Activated gamma-delta T cell treated with anti-CD3 and anti-CD28 coated beads, Interleukin-2, amount 50 U/mL, for 16 hours (primary cell): ENCODE measurements around the gene SBK2.

Experiments used
- DNase-seq: peaks from one replicate; pipeline ENCODE4 v3.0.0-alpha.2; 2020; ENCODE audit warnings: low read depth

SBK2 gene

DNA sequence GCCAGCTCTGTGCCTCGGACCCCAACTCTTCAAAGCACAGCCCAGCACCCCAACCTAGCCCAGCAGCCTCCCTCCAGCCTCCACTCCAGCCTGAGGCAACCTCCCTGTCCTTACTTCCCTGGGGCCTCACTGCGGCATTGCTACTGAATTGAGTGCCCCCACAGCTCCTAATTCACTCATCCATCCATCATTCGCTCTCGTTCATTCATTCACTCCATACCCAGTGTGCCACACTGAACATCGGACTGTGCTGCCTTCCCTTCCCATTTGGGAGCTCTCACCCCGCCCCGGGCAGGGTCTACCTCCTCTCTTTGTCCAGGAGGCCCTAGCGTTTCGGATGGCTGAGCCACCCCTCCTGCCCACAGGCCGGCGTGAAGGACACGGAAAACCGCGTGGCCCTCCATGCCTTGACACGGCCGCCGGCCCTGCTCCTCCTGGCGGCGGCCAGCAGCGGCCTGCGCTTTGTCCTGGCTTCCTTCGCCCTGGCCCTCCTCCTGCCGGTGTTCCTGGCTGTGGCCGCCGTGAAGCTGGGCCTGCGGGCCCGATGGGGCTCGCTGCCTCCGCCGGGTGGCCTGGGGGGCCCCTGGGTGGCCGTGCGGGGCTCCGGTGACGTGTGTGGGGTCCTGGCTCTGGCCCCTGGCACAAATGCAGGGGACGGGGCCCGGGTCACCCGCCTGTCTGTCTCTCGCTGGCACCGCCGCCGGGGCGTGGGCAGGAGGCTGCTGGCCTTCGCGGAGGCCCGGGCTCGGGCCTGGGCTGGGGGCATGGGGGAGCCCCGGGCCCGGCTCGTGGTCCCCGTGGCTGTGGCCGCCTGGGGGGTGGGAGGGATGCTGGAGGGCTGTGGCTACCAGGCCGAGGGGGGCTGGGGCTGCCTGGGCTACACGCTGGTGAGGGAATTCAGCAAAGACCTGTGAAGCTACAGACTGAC lies 50.6 kb downstream of the SBK2 start:
- no peak for DNase-seq

DNA sequence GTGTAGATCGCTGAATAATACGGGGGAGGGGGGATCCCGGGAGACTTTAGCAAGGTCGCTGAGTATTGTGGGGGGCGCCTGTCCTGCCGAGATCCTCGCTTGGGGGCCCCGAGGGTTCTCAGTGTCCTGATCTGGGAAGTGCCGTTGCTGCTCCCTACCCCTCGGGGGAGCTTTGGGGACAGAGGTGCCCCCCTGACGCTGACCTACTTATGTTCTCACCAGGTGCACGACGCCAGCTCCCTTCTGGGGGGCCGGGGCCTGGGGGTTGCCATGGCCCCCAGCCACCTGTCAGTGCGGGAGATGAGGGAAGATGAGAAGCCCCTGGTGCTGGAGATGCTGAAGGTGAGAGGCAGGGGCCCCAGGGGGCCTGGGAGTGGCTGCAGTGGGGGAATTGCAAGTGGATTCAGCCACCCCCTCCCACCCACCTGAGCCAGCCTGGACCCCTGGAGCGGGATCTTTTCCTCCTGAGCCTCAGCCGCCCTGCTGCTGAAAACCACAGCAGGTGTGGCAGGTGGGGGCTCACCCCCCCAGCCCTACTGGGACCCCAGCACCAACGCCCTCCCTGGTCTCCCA lies 51.4 kb downstream of the SBK2 start:
- DNase-seq, result no peak

- peak; percentile 39 for DNase-seq
These were observed 52.1 kb downstream of the SBK2 start, which contains the start of gene NAT14 for GRCh38 chr19:55484593-55485438. TSS of gene NAT14 (plus strand) at chr19:55485188. CDS start at chr19:55485709, 521 bp downstream.

DNA sequence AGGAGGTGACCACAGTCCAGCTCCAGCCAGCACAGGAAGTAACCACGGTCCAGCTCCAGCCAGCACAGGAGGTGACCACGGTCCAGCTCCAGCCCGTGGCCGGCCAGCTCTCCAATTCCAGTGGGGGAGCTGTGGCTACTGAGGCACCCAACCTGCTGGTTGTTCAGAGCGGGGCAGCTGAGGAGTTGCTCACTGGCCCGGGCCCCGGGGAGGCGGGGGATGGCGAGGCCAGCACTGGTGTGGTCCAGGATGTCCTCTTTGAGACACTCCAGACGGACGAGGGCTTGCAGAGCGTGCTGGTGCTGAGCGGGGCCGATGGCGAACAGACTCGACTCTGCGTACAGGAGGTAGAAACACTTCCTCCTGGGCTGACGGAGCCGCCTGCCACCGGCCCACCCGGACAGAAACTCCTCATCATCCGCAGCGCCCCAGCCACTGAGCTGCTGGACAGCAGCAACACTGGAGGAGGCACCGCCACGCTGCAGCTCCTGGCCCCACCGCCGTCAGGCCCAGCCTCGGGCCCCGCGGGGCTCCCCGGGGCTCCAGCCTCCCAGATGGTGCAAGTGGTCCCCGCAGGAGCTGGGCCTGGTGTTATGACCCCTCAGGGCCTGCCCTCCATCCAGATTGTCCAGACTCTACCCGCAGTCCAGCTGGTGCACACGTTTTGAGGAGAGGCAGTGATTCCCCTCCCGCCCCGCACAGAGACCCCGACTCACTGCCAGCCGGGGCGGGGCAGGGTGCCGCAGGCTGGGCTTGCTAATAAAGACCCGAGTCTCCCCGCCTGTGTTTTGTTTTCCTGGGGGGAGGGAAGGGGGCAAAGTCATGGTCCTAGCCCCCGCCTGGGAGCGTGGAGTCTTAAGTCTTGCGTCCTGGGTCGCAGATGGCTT lies 53.0 kb downstream of the SBK2 start:
- DNase-seq, result no peak

- DNase-seq, result no peak
These were observed 53.8 kb downstream of the SBK2 start for GRCh38 chr19:55482967-55483705.

- DNase-seq, result no peak
These were observed 54.6 kb downstream of the SBK2 start for GRCh38 chr19:55482156-55482961.

DNA sequence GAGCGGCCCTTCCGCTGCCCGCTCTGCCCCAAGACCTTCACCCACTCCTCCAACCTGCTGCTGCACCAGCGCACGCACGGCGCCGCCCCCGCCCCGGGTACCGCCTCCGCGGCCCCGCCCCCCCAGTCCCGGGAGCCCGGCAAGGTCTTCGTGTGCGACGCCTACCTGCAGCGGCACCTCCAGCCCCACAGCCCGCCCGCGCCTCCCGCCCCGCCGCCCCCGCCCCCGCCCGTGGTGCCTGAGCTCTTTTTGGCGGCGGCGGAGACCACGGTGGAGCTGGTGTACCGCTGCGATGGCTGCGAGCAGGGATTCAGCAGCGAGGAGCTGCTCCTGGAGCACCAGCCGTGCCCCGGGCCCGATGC lies 55.2 kb downstream of the SBK2 start:
- DNase-seq, result no peak

- no peak for DNase-seq
These were observed 55.7 kb downstream of the SBK2 start for GRCh38 chr19:55481148-55481793.

DNA sequence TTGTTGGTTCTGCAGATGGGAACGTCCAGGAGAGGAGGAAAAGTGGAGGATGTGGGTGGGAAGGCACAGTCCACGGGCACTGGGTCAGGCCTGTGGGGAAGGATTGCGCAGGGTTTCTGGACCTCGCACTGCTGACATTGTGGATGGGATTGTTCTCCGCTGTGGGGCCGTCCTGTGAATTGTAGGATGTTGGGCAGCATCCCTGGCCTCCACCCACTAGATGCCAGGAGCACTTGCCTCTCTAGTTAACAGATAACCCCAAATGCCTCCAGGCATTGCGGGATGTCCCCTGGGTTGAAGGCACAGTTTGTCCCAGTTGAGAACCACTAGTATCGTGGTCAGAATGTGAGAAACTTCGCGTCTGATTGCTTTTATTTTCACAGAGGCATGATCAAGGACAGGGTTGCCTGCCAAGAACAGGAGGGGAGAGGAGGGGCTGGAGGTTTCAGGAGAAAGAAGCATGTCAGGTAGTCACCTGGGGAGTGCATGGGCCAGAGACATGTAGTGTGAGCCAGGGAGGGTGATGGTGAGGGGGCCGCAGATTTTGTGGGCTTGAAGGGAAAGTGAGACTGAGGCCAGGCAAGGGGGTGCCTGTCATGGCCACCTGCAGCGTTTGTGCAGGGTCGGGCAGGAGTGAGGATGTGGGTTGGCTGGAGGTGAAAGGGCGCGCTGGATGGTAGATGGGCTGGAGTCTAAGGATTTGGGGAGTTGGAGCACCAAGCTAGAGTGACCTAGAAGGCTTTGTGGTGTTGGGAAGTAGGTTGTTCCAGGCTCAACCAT lies 57.3 kb downstream of the SBK2 start:
- DNase-seq, result no peak

DNA sequence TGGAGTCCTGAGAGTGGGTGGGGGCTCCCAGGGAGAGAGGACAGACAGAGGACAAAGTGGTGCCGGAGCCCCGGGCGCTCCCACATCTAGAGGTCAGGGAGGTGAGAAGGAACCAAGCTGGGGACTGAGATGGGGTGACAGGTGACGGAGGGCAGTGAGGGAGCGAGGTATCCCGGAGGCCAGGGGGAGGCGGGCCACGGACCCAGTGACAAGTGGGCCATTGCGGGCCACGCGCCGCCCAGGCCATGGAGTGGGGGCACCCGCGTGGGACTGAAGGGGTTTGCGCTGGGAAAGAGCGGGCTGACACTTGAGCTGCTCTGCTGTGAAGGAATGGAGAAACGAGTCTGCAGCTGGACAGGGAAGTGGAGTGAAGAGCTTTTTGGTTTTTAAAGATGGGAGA lies 57.9 kb downstream of the SBK2 start:
- no peak for DNase-seq
